Measurements from ENCODE around the gene POMP.

- TF ChIP-seq POLR2A (IDR thresholded peaks at IDR 0.05) (no peak), CTCF (IDR thresholded peaks at IDR 0.05) (no peak)
Observed at GRCh38 chr13:28651810-28652401, 7.0 kb upstream of the POMP start.

All from adrenal gland (tissue), 5 donors.